ENCODE results near the gene QRSL1.

- TF ChIP-seq BHLHE40 (IDR thresholded peaks at IDR 0.05; ENCODE audit: borderline replicate concordance) (no peak), ELF4 (IDR thresholded peaks at IDR 0.05) (no peak), HDGF (IDR thresholded peaks at IDR 0.05; ENCODE audit: borderline replicate concordance) (no peak), TARDBP (IDR thresholded peaks at IDR 0.05) (no peak), FOXK2 (IDR thresholded peaks at IDR 0.05) (no peak)
Observed at GRCh38 chr6:106662458-106662857, 33.1 kb downstream of the QRSL1 start.
